ENCODE results near the gene HDDC3. TPM values are rescaled to one million over a fixed set of nuclear protein-coding genes. Genes with fewer than 3 reads are reported as not detected.
"Not testable (repeated sequence)": the region's sequence is repeated elsewhere in the genome, so short reads cannot be mapped to it uniquely, and the experiment has no call there.

Gene HDDC3
- total RNA-seq, 1 donor from 2014 or later, result 16.7 TPM

DNA sequence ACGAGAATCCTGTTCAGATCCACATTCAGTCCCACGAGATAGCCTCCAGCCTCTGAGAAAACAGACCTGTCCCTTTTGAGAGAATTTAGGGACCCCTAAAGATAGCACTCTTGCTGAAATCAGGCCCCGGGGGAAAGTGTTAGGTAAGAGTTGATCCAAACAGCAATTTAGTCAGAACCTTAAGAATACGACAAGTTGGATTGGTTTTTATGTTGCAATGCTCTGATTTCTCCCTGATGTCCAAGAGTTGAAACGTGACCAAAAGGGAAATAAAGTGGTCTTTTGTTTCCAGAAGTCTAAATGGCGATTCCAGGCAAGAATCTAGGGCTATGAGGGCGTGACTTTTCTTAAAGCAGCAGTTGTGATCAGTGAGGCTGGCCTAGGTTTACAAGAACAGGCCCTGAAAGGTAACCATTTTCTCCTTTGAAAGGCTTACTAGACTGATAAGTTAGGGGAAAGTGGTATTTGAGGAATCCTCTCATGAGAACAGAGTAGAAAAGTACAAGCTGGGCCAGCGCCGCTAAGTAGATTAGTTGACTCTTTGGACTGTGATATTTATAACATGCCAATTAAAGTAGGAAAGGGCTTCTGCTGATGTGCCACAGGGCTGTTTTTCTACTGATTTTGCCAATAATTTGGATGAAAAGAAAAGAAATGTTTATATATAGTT lies 24.4 kb downstream of the HDDC3 start:
- DNase-seq, result no peak

GRCh38 chr15:90907051-90907660 lies 25.2 kb downstream of the HDDC3 start:
- no peak for DNase-seq

DNA sequence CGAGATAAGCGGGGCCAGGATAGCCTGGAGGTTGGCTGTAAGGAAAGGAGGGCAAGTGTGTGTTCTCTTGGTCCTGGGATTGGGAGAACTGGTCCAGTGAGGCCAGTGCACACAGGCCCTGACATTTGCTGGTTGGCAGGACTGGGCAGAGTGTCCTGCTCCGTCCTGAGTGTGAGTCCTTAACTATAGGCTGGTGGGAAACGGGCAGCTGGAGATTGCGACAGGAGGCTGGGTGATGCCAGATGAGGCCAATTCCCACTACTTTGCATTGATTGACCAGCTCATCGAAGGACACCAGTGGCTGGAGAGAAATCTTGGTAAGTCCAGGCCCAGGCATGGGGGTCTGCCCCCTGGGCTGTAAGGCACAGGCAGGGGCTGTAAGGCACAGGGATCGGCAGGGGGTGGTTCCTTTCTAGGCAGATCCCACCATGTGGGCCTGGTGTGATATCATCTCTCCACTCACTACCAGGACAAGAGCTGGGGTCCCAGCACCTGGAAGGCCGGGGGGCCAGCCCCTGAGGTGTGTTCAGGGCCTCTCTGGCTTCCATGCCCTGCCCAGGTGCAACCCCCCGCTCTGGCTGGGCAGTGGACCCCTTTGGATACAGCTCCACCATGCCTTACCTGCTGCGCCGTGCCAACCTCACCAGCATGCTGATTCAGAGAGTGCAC lies 26.0 kb downstream of the HDDC3 start:
- DNase-seq, result no peak

DNA sequence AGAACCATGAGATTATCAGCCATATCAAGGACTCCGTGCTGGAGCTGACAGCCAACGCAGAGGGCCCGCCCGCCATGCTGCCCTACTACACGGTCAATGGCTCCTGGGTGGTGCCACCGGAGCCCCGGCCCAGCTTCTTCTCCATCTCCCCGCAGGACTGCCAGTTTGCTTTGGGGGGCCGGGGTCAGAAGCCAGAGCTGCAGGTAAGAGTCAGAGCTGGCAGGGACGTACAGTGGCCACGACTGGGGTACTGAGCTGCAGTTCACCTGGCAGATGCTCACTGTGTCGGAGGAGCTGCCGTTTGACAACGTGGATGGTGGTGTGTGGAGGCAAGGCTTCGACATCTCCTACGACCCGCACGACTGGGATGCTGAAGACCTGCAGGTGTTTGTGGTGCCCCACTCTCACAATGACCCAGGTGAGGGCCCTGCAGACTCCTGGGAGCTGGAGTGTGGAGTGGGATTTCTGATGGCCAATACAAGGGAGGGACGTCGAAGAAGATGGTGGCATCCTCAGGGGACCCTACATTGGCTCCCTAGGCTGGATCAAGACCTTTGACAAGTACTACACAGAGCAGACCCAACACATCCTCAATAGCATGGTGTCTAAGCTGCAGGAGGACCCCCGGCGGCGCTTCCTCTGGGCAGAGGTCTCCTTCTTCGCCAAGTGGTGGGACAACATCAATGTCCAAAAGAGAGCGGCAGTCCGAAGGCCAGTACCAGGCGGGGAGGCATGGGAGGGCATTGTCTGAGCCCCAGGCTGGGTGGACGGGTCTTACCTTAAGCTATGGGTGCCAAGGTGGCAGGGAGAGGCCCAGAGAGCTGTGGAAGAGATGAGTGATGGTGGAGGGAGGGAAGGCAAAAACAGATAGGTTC lies 26.8 kb downstream of the HDDC3 start:
- DNase-seq, result no peak

DNA sequence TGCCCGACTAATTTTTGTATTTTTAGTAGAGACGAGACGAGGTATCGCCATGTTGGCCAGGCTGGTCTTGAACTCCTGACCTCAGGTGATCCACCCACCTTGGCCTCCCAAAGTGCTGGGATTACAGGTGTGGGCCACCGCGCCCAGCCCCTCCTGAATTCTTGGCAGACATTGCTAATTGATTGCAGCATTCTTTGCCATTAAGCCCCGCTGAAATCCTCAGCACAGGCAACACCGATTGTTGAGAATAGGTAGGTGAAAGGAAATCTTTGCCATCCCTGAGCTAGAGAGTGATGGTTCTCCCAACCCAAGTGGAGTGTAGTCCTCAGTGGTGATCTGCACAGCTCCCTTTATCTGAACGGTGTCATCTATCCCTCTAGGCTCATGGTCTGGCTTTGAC lies 27.6 kb downstream of the HDDC3 start:
- DNase-seq, result no peak

GRCh38 chr15:90903733-90904536 lies 28.4 kb downstream of the HDDC3 start:
- DNase-seq, result peak; percentile 10

- peak; percentile 62 for DNase-seq
Measured at GRCh38 chr15:90902840-90903732, 29.3 kb downstream of the HDDC3 start, which contains the start of gene MAN2A2. Gene MAN2A2 (plus strand): TSS chr15:90903302. CDS start chr15:90904208, 906 bp downstream.

- peak; percentile 83 for DNase-seq
Measured at GRCh38 chr15:90902040-90902839, 30.1 kb downstream of the HDDC3 start.

DNA sequence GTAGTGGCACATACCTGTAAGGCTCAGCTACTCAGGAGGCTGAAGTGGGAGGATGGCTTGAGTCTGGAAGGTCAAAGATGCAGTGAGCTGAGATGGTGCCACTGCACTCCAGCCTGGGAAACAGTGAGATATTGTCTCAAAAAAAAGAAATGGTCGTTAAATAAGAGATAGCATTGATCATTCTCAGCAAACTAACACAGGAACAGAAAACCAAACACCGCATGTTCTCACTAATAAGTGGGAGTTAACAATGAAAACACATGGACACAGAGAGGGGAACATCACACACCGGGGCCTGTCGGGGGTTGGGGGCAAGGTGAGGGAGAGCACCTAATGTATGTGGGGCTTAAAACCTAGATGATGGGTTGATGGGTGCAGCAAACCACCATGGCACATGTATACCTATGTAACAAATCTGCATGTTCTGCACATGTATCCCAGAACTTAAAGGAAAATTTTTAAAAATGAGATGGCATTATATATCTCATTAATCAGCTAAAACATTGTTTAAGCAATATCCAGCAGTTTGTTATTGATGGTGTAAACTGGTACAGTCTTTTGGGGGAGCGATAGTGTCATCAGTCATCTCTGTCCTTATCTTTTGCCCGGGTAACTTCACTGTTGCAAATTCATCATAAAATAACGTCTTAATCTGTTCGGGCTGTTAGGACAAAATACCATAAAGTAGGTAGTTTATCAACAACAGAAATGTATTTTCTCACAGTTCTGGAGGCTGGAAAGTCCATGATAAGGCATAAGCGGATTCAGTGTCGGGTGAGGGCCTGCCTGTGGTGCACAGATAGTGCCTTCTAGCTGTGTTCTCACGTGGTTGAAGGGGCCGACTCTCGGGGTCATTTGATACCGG lies 30.9 kb downstream of the HDDC3 start:
- DNase-seq, result peak; percentile 7

GRCh38 chr15:90897131-90897655 lies 35.2 kb downstream of the HDDC3 start:
- DNase-seq, result not testable (repeated sequence)

- peak; percentile 44 for DNase-seq
Measured at GRCh38 chr15:90895571-90896117, 36.7 kb downstream of the HDDC3 start.

DNA sequence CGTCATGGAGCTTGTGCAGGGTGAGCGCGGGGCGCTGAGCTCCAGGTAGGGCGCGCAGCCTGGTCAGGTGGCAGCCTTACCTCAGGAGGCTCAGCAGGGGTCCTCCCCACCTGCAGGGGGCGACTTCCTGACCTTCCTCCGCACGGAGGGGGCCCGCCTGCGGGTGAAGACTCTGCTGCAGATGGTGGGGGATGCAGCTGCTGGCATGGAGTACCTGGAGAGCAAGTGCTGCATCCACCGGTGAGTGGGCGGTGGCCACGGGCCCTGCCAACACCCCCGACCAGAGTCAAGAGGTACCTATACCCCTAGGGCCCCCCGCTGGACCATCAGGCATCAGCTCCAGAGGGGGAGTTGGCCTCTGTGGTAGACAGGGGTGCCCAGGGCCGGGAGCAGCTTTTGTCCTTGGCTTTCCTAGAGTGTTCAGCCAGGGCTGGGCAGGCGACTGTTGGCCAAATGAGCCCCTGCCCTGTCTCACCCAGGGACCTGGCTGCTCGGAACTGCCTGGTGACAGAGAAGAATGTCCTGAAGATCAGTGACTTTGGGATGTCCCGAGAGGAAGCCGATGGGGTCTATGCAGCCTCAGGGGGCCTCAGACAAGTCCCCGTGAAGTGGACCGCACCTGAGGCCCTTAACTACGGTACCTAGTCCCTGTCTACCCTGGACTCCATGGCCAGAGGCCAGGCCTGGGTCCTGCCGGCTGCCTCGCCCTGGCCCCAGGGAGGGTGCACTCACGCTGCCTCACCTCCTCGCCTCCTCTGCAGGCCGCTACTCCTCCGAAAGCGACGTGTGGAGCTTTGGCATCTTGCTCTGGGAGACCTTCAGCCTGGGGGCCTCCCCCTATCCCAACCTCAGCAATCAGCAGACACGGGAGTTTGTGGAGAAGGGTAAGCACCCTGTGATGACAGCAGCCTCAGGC lies 38.9 kb downstream of the HDDC3 start:
- DNase-seq, result no peak

DNA sequence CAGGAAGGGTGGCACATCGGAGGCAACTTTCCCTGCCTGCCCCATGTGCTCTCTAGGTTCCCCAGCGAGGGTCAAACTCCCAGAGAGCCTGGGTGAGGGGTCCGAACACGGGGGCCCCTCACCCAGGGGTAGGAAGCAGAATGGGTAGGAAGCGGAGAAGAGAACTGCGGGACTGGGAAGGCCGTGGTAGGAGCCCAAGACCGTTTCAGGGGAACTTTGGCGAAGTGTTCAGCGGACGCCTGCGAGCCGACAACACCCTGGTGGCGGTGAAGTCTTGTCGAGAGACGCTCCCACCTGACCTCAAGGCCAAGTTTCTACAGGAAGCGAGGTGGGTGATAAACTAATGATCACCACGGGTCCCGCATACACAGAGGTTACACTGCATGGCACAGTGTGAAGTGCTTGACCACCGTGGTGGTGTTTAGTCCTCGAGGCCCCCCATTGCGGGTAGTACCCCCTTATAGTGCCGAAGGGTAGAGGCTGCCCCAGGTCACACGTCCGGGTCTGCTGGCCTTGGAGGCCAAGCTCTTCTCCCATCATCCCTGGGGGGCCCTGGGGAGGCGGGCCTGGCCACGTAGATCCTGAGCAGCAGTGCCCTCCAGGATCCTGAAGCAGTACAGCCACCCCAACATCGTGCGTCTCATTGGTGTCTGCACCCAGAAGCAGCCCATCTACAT lies 39.7 kb downstream of the HDDC3 start:
- no peak for DNase-seq

DNA sequence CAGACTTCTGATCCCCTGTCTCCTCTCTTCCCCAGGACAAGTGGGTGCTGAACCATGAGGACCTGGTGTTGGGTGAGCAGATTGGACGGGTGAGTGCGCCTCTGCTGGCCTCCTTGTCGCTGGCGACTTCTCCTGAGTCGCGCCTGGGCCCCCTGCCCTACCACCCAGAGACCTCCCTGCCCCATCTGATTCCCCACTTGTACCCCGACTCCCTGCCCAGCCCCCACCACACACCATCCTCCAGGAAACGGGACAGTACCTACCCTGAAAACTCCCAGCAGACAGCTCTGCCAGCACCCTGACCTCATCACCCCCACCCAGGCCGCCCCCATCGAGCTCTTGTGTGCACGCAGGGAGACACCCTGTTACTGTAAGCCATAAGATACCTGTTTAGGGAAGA lies 40.3 kb downstream of the HDDC3 start:
- DNase-seq, result no peak

DNA sequence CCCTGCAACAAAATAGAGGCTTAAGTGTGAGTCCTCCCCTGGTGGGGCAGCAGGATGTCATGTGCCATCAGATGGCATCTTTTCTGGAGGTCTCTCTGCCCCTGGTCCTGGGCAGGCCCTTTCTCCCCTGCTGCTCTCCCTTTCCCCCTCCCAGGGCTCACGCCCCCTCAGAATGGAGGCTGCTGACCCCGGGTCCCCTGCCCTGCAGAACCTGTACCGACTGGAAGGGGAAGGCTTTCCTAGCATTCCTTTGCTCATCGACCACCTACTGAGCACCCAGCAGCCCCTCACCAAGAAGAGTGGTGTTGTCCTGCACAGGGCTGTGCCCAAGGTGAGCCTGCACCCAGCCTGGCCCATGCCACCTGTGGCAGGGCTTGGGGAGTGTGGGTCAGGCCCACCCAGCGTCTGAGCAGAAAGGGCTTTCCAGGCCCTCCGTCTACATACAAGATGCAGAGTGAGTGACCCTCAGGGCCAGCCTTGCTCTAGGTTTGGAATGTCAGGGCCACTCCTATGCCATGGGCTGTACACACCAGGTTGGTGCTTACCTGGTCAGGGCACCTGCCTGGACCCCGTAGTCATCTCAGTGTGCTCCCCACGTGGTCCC lies 40.9 kb downstream of the HDDC3 start:
- DNase-seq, result no peak

GRCh38 chr15:90890839-90891238 lies 41.5 kb downstream of the HDDC3 start:
- no peak for DNase-seq

Data from dermis blood vessel endothelial cell (primary cell).